ENCODE measurements around the gene VIT. TPM values are rescaled to one million over a fixed set of nuclear protein-coding genes. Genes with fewer than 3 reads are reported as not detected.

The VIT gene
- total and polyA plus RNA-seq, 2 experiments from 2014 or later: 0.22 to 0.31 TPM

GRCh38 chr2:36705326-36706020 lies 9.0 kb downstream of the VIT start:
- Histone ChIP-seq H3K4me3 (no peak overlapping the region), H3K4me2 (ENCODE audit: unreplicated experiment) (no peak overlapping the region), H3K79me2 (ENCODE audit: insufficient read depth) (no peaks in the 10 kb centered on the region), H4K20me1 (ENCODE audit: insufficient read depth) (no peaks in the 10 kb centered on the region), H3K9ac (no peak overlapping the region), H3F3A (ENCODE audit: insufficient read depth) (peaks cover 35% of the 10 kb centered on the region), H3K27ac (no peak overlapping the region), H3K9me3 (ENCODE audit: low read depth) (no peaks in the 10 kb centered on the region), H2AFZ (no peak overlapping the region; the same call in 1 of the 2 replicates), H3K27me3 (replicated peaks; ENCODE audit: insufficient read depth) (no peaks in the 10 kb centered on the region), H3K36me3 (ENCODE audit: low read depth) (no peaks in the 10 kb centered on the region), H3K9me2 (ENCODE audit: insufficient read depth) (no peaks in the 10 kb centered on the region), H3K4me1 (ENCODE audit: insufficient read depth) (peaks cover 32% of the 10 kb centered on the region)
- TF ChIP-seq EZH2 (IDR thresholded peaks at IDR 0.05; ENCODE audit: insufficient read depth, poor library complexity, severe bottlenecking) (no peak), EZH2phosphoT487 (IDR thresholded peaks at IDR 0.05; ENCODE audit: insufficient read depth, low read depth) (no peak)
- in situ Hi-C loops (cut with MboI): no loop called here
- 75 to 82% methylated on average over 9 of the region's 9 CpGs for WGBS, 2 experiments (ENCODE audit: low coverage in 1 of 2, low lambda C conversion rate in 2 of 2, missing lambda C conversion rate in 2 of 2)
- no peak for DNase-seq

- no peaks in the 10 kb centered on the region for H3K36me3 ChIP-seq (ENCODE audit: low read depth)
- H2AFZ ChIP-seq: peak overlapping the region; percentile 86
- no peaks in the 10 kb centered on the region for H3K27me3 ChIP-seq (replicated peaks; ENCODE audit: insufficient read depth)
- no peaks in the 10 kb centered on the region for H3K79me2 ChIP-seq (ENCODE audit: insufficient read depth)
- DNase-seq: peak; percentile 60
- in situ Hi-C loops (cut with MboI): no loop called here
- H3K9me3 ChIP-seq (ENCODE audit: low read depth): no peaks in the 10 kb centered on the region
- no peak for TF ChIP-seq EZH2 (IDR thresholded peaks at IDR 0.05; ENCODE audit: insufficient read depth, poor library complexity, severe bottlenecking)
- TF ChIP-seq EZH2phosphoT487 (IDR thresholded peaks at IDR 0.05; ENCODE audit: insufficient read depth, low read depth): no peak
- H3K4me3 ChIP-seq: peak overlapping the region; percentile 23
- H4K20me1 ChIP-seq (ENCODE audit: insufficient read depth): no peaks in the 10 kb centered on the region
- 29 to 32% methylated on average over 5 of the region's 5 CpGs for WGBS, 2 experiments (ENCODE audit: low coverage in 1 of 2, low lambda C conversion rate in 2 of 2, missing lambda C conversion rate in 2 of 2)
- peaks cover 32% of the 10 kb centered on the region for H3K4me1 ChIP-seq (ENCODE audit: insufficient read depth)
- H3K4me2 ChIP-seq (ENCODE audit: unreplicated experiment): peak overlapping the region; percentile 84
- peak overlapping the region; percentile 21; the same call in 1 of the 2 replicates for H3K9ac ChIP-seq
- peak overlapping the region; percentile 78 for H3K27ac ChIP-seq
- H3K9me2 ChIP-seq (ENCODE audit: insufficient read depth): no peaks in the 10 kb centered on the region
- peaks cover 35% of the 10 kb centered on the region for H3F3A ChIP-seq (ENCODE audit: insufficient read depth)
Measured at GRCh38 chr2:36706021-36706876, 9.7 kb downstream of the VIT start.

- Histone ChIP-seq H3K9me3 (ENCODE audit: low read depth) (no peaks in the 10 kb centered on the region), H3K36me3 (ENCODE audit: low read depth) (no peaks in the 10 kb centered on the region), H3K9ac (peak overlapping the region; percentile 59), H3K79me2 (ENCODE audit: insufficient read depth) (no peaks in the 10 kb centered on the region), H4K20me1 (ENCODE audit: insufficient read depth) (no peaks in the 10 kb centered on the region), H3K27me3 (replicated peaks; ENCODE audit: insufficient read depth) (no peaks in the 10 kb centered on the region), H3F3A (ENCODE audit: insufficient read depth) (peaks cover 35% of the 10 kb centered on the region), H3K4me1 (ENCODE audit: insufficient read depth) (peaks cover 32% of the 10 kb centered on the region), H2AFZ (peak overlapping the region; percentile 86), H3K4me3 (peak overlapping the region; percentile 50), H3K4me2 (ENCODE audit: unreplicated experiment) (peak overlapping the region; percentile 84), H3K27ac (peak overlapping the region; percentile 78), H3K9me2 (ENCODE audit: insufficient read depth) (no peaks in the 10 kb centered on the region)
- peak; percentile 87 for DNase-seq
- WGBS, 2 experiments (ENCODE audit: low coverage in 1 of 2, low lambda C conversion rate in 2 of 2, missing lambda C conversion rate in 2 of 2): 2 to 19% methylated on average over 3 to 5 of the region's 5 CpGs
- TF ChIP-seq EZH2phosphoT487 (IDR thresholded peaks at IDR 0.05; ENCODE audit: insufficient read depth, low read depth) (no peak), EZH2 (IDR thresholded peaks at IDR 0.05; ENCODE audit: insufficient read depth, poor library complexity, severe bottlenecking) (no peak)
- in situ Hi-C loops (cut with MboI): no loop called here
Measured at GRCh38 chr2:36707050-36707449, 10.5 kb downstream of the VIT start.

GRCh38 chr2:36708041-36708741 lies 11.7 kb downstream of the VIT start:
- Histone ChIP-seq H4K20me1 (ENCODE audit: insufficient read depth) (no peaks in the 10 kb centered on the region), H3F3A (ENCODE audit: insufficient read depth) (peaks cover 35% of the 10 kb centered on the region), H3K9me3 (ENCODE audit: low read depth) (no peaks in the 10 kb centered on the region), H3K36me3 (ENCODE audit: low read depth) (no peaks in the 10 kb centered on the region), H3K4me2 (ENCODE audit: unreplicated experiment) (peak overlapping the region; percentile 84), H3K27ac (peak overlapping the region; percentile 78), H3K9ac (peak overlapping the region; percentile 59), H3K4me3 (peak overlapping the region; percentile 50), H3K27me3 (replicated peaks; ENCODE audit: insufficient read depth) (no peaks in the 10 kb centered on the region), H3K9me2 (ENCODE audit: insufficient read depth) (no peaks in the 10 kb centered on the region), H3K4me1 (ENCODE audit: insufficient read depth) (peaks cover 32% of the 10 kb centered on the region), H2AFZ (peak overlapping the region; percentile 86), H3K79me2 (ENCODE audit: insufficient read depth) (no peaks in the 10 kb centered on the region)
- peak; percentile 82 for DNase-seq
- no peak for TF ChIP-seq EZH2 (IDR thresholded peaks at IDR 0.05; ENCODE audit: insufficient read depth, poor library complexity, severe bottlenecking)
- TF ChIP-seq EZH2phosphoT487 (IDR thresholded peaks at IDR 0.05; ENCODE audit: insufficient read depth, low read depth): no peak
- WGBS, 2 experiments (ENCODE audit: low coverage in 1 of 2, low lambda C conversion rate in 2 of 2, missing lambda C conversion rate in 2 of 2): 3 to 7% methylated on average over 7 to 8 of the region's 8 CpGs
- in situ Hi-C loops (cut with MboI): no loop called here

All from GM23248 (cell line).